GM23338 (cell line): Measurements from ENCODE around the gene LIMA1. TPM values are rescaled to one million over a fixed set of nuclear protein-coding genes. Genes with fewer than 3 reads are reported as not detected.
A peak's percentile ranks its signal among the peaks of the same experiment; 100 is the strongest.

Source experiments
- ATAC-seq: fragments of 200-7000 bp; cut with Tn5 transposase; 3 replicates; pipeline ENCODE4 v1.9.1; 2020
- DNase-seq: peaks from one replicate; pipeline ENCODE4 v3.0.0-alpha.2; 2015; ENCODE audit warnings: low spot score
- H2AFZ ChIP-seq: fragments of 200-600 bp; sonication (generic); 2 replicates; pipeline ENCODE4 v1.8.0; 2016; ENCODE audit warnings: antibody characterized with exemption, mild to moderate bottlenecking, moderate library complexity
- H3F3A ChIP-seq: fragments of 200-600 bp; sonication (generic); replicated peaks from 2 replicates; pipeline ENCODE4 v1.8.0; 2017; ENCODE audit warnings: antibody characterized with exemption, mixed run types, low read depth
- H3K27ac ChIP-seq: fragments of 200-600 bp; sonication (generic); 2 replicates; pipeline ENCODE4 v1.6.1; 2016; ENCODE audit warnings: low read depth
- H3K27me3 ChIP-seq: fragments of 200-600 bp; sonication (generic); 2 replicates; pipeline ENCODE4 v1.8.0; 2016; ENCODE audit warnings: mild to moderate bottlenecking, mixed run types, moderate library complexity; ENCODE audit not compliant: insufficient read depth
- H3K36me3 ChIP-seq: fragments of 200-600 bp; sonication (generic); 2 replicates; pipeline ENCODE4 v1.8.0; 2016; ENCODE audit warnings: mild to moderate bottlenecking; ENCODE audit not compliant: insufficient read depth
- H3K4me1 ChIP-seq: fragments of 200-600 bp; sonication (generic); 2 replicates; pipeline ENCODE4 v1.8.0; 2016; ENCODE audit warnings: mild to moderate bottlenecking, moderate library complexity; ENCODE audit not compliant: insufficient read depth
- H3K4me2 ChIP-seq: fragments of 200-600 bp; sonication (generic); 2 replicates; pipeline ENCODE4 v1.7.1; 2017; ENCODE audit warnings: mixed run types
- H3K4me3 ChIP-seq: fragments of 200-600 bp; sonication (generic); 2 replicates; pipeline ENCODE4 v1.6.1; 2016; ENCODE audit warnings: mixed run types
- H3K79me2 ChIP-seq: fragments of 200-600 bp; sonication (generic); replicated peaks from 2 replicates; pipeline ENCODE4 v1.8.0; 2017; ENCODE audit warnings: mild to moderate bottlenecking; ENCODE audit not compliant: insufficient read depth
- H3K9me2 ChIP-seq: fragments of 200-600 bp; sonication (generic); 2 replicates; pipeline ENCODE4 v1.8.0; 2017; ENCODE audit not compliant: insufficient read depth
- H4K20me1 ChIP-seq: fragments of 200-600 bp; sonication (generic); replicated peaks from 2 replicates; pipeline ENCODE4 v1.8.0; 2017; ENCODE audit warnings: mild to moderate bottlenecking; ENCODE audit not compliant: insufficient read depth
- H3K27ac Mint-ChIP-seq: 2 replicates; pipeline ENCODE4 v1.8.0; 2020; ENCODE audit warnings: inconsistent platforms, mild to moderate bottlenecking, moderate library complexity, mixed read lengths
- H3K27me3 Mint-ChIP-seq: 3 replicates; pipeline ENCODE4 v1.8.0; 2022; ENCODE audit warnings: low read depth, mild to moderate bottlenecking, moderate library complexity, mixed read lengths, inconsistent platforms; ENCODE audit not compliant: insufficient read depth, poor library complexity
- H3K36me3 Mint-ChIP-seq: 3 replicates; pipeline ENCODE4 v1.8.0; 2021; ENCODE audit warnings: low read depth, mild to moderate bottlenecking, inconsistent platforms, moderate library complexity, mixed read lengths
- H3K4me1 Mint-ChIP-seq: 3 replicates; pipeline ENCODE4 v1.8.0; 2020; ENCODE audit warnings: mild to moderate bottlenecking, inconsistent platforms, mixed read lengths
- H3K4me3 Mint-ChIP-seq: 3 replicates; pipeline ENCODE4 v1.8.0; 2021; ENCODE audit warnings: moderate library complexity, mild to moderate bottlenecking, inconsistent platforms, mixed read lengths
- H3K9me3 Mint-ChIP-seq: 3 replicates; pipeline ENCODE4 v1.8.0; 2020; ENCODE audit warnings: moderate library complexity, mild to moderate bottlenecking, inconsistent platforms, mixed read lengths
- CREB1 ChIP-seq: fragments of 250-450 bp; sonication (Bioruptor Pico); IDR thresholded peaks from 2 replicates; pipeline ENCODE4 v1.5.0; 2020; ENCODE audit warnings: low read depth, mild to moderate bottlenecking, moderate library complexity
- EZH2 ChIP-seq: fragments of 200-600 bp; sonication (generic); IDR thresholded peaks from one replicate; pipeline ENCODE4 v1.8.0; 2017; ENCODE audit warnings: antibody characterized with exemption, mild to moderate bottlenecking, low read depth; ENCODE audit not compliant: unreplicated experiment
- EZH2phosphoT487 ChIP-seq: fragments of 200-600 bp; sonication (generic); IDR thresholded peaks from one replicate; pipeline ENCODE4 v1.8.1; 2018; ENCODE audit warnings: antibody characterized with exemption; ENCODE audit not compliant: unreplicated experiment
- JUNB ChIP-seq: IDR thresholded peaks from one replicate; pipeline ENCODE4 v1.6.1; 2016; ENCODE audit warnings: antibody characterized with exemption; ENCODE audit not compliant: unreplicated experiment
- NANOG ChIP-seq: IDR thresholded peaks from 2 replicates; pipeline ENCODE4 v1.6.1; 2016; ENCODE audit warnings: antibody characterized with exemption, borderline replicate concordance
- POLR2AphosphoS5 ChIP-seq: IDR thresholded peaks from 2 replicates; pipeline ENCODE4 v1.6.1; 2016; ENCODE audit warnings: antibody characterized with exemption, low read depth
- STAT1 ChIP-seq: IDR thresholded peaks from one replicate; pipeline ENCODE4 v1.6.1; 2016; ENCODE audit warnings: antibody characterized with exemption; ENCODE audit not compliant: unreplicated experiment
- ZNF114 ChIP-seq: fragments of 250-450 bp; sonication (Bioruptor Pico); IDR thresholded peaks from 2 replicates; pipeline ENCODE4 v1.5.0; 2020; ENCODE audit warnings: mild to moderate bottlenecking, moderate library complexity
- ZNF331 ChIP-seq: fragments of 250-450 bp; sonication (Bioruptor Pico); IDR thresholded peaks from 2 replicates; pipeline ENCODE4 v1.5.0; 2020; ENCODE audit warnings: low read depth, mild to moderate bottlenecking, moderate library complexity
- polyA plus RNA-seq: library from polyadenylated mRNA; unstranded; fragments of >200 nt; fragmentation: Nextera tagmentation; extraction: Ambion mirVana; gene quantifications from 2 replicates; pipeline ENCODE4 v1.2.1, GENCODE V29; 2016
- total RNA-seq: library from RNA; depleted of rRNA; stranded (reverse); fragments of >200 nt; shearing (Covaris generic); gene quantifications from 2 replicates; pipeline ENCODE4 v1.2.3, GENCODE V29; 2014
- TF ChIP-seq, protein P1 (sequence below): fragments of 250-450 bp; sonication (Bioruptor Pico); IDR thresholded peaks from 2 replicates; pipeline ENCODE4 v1.5.0; 2020; ENCODE audit warnings: mild to moderate bottlenecking, moderate library complexity
- TF ChIP-seq, protein P2 (sequence below), 2 experiments: fragments of 200-600 bp in 1 of 2; sonication (generic) in 1 of 2; conservative IDR thresholded peaks; 2 replicates each; pipeline versions ENCODE4 v1.5.1 to v1.6.1; 2016 to 2017; ENCODE audit warnings: antibody characterized with exemption in 2 of 2, low read depth in 2 of 2, mild to moderate bottlenecking in 2 of 2, moderate library complexity in 1 of 2
- TF ChIP-seq, protein P3 (sequence below): IDR thresholded peaks from 2 replicates; pipeline ENCODE4 v1.6.1; 2016; ENCODE audit warnings: antibody characterized with exemption
- TF ChIP-seq, protein P4 (sequence below): IDR thresholded peaks from one replicate; pipeline ENCODE4 v1.6.1; 2018; ENCODE audit warnings: antibody characterized with exemption; ENCODE audit not compliant: unreplicated experiment

Gene LIMA1
- total and polyA plus RNA-seq, 2 experiments from 2014 or later = 27.7 to 29.6 TPM

DNA sequence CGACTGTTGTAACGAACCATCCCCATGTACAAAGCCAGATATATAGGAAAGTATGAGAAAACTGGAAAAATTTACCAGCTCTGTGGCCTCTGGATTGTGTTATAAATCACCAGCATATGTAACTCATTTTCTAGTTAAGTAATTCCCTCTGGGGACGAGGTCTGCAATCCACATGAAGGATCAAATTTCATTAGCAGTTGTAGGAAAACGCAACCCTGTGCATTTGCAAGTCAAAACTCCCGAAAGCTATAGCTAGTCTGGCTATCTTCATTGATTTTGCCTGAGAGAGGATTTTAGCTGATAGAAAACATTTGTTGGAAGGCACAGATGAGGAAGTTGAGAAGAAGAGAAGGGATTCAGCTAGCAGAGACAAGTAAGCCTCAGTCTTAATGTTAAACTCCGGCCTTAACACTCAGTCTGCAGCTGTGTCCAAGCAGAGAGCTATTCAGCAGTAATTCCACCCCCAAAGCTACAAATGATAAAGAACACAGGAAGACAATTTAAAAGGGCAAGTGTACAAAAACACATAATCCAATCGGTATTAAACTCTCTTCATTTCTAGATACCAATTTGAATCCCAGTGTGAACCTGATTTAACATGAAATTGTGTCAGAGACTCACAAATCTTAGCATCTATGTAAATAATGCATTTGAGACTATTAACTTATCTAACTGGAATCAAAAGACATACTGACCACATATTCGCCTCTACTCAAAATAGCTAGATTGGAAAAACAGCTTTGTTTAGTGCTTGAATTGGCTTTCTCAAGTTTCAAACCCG lies 61.9 kb downstream of the LIMA1 start:
- DNase-seq = peak; percentile 67
- H3K27ac Mint-ChIP-seq = no peak overlapping the region
- H3K4me1 ChIP-seq = peaks cover 15% of the 10 kb centered on the region
- no peaks in the 10 kb centered on the region for H3K27me3 ChIP-seq
- H3K4me3 Mint-ChIP-seq = no peak overlapping the region
- H3K36me3 Mint-ChIP-seq = peaks cover 8% of the 10 kb centered on the region; the same call in 2 of the 3 replicates
- peaks cover 54% of the 10 kb centered on the region for H3K79me2 ChIP-seq
- H3K27ac ChIP-seq = peak overlapping the region; percentile 76
- H2AFZ ChIP-seq = no peak overlapping the region
- H3K9me3 Mint-ChIP-seq = no peaks in the 10 kb centered on the region
- H3K36me3 ChIP-seq = no peaks in the 10 kb centered on the region
- H3K4me2 ChIP-seq = peak overlapping the region; percentile 85
- H4K20me1 ChIP-seq = no peaks in the 10 kb centered on the region
- H3K27me3 Mint-ChIP-seq = peaks cover 4% of the 10 kb centered on the region
- ATAC-seq = peak; percentile 38
- H3K9me2 ChIP-seq = no peaks in the 10 kb centered on the region
- no peaks in the 10 kb centered on the region for H3F3A ChIP-seq
- TF ChIP-seq, protein P1, sequence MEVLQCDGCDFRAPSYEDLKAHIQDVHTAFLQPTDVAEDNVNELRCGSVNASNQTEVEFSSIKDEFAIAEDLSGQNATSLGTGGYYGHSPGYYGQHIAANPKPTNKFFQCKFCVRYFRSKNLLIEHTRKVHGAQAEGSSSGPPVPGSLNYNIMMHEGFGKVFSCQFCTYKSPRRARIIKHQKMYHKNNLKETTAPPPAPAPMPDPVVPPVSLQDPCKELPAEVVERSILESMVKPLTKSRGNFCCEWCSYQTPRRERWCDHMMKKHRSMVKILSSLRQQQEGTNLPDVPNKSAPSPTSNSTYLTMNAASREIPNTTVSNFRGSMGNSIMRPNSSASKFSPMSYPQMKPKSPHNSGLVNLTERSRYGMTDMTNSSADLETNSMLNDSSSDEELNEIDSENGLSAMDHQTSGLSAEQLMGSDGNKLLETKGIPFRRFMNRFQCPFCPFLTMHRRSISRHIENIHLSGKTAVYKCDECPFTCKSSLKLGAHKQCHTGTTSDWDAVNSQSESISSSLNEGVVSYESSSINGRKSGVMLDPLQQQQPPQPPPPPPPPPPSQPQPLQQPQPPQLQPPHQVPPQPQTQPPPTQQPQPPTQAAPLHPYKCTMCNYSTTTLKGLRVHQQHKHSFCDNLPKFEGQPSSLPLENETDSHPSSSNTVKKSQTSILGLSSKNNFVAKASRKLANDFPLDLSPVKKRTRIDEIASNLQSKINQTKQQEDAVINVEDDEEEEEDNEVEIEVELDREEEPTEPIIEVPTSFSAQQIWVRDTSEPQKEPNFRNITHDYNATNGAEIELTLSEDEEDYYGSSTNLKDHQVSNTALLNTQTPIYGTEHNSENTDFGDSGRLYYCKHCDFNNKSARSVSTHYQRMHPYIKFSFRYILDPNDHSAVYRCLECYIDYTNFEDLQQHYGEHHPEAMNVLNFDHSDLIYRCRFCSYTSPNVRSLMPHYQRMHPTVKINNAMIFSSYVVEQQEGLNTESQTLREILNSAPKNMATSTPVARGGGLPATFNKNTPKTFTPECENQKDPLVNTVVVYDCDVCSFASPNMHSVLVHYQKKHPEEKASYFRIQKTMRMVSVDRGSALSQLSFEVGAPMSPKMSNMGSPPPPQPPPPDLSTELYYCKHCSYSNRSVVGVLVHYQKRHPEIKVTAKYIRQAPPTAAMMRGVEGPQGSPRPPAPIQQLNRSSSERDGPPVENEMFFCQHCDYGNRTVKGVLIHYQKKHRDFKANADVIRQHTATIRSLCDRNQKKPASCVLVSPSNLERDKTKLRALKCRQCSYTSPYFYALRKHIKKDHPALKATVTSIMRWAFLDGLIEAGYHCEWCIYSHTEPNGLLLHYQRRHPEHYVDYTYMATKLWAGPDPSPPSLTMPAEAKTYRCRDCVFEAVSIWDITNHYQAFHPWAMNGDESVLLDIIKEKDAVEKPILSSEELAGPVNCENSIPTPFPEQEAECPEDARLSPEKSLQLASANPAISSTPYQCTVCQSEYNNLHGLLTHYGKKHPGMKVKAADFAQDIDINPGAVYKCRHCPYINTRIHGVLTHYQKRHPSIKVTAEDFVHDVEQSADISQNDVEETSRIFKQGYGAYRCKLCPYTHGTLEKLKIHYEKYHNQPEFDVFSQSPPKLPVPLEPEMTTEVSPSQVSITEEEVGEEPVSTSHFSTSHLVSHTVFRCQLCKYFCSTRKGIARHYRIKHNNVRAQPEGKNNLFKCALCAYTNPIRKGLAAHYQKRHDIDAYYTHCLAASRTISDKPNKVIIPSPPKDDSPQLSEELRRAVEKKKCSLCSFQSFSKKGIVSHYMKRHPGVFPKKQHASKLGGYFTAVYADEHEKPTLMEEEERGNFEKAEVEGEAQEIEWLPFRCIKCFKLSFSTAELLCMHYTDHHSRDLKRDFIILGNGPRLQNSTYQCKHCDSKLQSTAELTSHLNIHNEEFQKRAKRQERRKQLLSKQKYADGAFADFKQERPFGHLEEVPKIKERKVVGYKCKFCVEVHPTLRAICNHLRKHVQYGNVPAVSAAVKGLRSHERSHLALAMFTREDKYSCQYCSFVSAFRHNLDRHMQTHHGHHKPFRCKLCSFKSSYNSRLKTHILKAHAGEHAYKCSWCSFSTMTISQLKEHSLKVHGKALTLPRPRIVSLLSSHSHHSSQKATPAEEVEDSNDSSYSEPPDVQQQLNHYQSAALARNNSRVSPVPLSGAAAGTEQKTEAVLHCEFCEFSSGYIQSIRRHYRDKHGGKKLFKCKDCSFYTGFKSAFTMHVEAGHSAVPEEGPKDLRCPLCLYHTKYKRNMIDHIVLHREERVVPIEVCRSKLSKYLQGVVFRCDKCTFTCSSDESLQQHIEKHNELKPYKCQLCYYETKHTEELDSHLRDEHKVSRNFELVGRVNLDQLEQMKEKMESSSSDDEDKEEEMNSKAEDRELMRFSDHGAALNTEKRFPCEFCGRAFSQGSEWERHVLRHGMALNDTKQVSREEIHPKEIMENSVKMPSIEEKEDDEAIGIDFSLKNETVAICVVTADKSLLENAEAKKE (CRISPR knock-in tag) = no peak
- no peak for TF ChIP-seq CREB1 (CRISPR knock-in tag)
- TF ChIP-seq JUNB = no peak
- TF ChIP-seq, protein P2, sequence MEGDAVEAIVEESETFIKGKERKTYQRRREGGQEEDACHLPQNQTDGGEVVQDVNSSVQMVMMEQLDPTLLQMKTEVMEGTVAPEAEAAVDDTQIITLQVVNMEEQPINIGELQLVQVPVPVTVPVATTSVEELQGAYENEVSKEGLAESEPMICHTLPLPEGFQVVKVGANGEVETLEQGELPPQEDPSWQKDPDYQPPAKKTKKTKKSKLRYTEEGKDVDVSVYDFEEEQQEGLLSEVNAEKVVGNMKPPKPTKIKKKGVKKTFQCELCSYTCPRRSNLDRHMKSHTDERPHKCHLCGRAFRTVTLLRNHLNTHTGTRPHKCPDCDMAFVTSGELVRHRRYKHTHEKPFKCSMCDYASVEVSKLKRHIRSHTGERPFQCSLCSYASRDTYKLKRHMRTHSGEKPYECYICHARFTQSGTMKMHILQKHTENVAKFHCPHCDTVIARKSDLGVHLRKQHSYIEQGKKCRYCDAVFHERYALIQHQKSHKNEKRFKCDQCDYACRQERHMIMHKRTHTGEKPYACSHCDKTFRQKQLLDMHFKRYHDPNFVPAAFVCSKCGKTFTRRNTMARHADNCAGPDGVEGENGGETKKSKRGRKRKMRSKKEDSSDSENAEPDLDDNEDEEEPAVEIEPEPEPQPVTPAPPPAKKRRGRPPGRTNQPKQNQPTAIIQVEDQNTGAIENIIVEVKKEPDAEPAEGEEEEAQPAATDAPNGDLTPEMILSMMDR (conservative IDR thresholded peaks at IDR 0.05; ENCODE audit: low read depth in 2 of 2) = no peak
- TF ChIP-seq EZH2 = no peak
- TF ChIP-seq POLR2AphosphoS5 = no peak
- TF ChIP-seq, protein P3, sequence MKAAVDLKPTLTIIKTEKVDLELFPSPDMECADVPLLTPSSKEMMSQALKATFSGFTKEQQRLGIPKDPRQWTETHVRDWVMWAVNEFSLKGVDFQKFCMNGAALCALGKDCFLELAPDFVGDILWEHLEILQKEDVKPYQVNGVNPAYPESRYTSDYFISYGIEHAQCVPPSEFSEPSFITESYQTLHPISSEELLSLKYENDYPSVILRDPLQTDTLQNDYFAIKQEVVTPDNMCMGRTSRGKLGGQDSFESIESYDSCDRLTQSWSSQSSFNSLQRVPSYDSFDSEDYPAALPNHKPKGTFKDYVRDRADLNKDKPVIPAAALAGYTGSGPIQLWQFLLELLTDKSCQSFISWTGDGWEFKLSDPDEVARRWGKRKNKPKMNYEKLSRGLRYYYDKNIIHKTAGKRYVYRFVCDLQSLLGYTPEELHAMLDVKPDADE = no peak
- no peak for TF ChIP-seq ZNF331 (CRISPR knock-in tag)
- TF ChIP-seq NANOG = no peak
- TF ChIP-seq STAT1 = no peak
- no peak for TF ChIP-seq EZH2phosphoT487
- no peak for TF ChIP-seq ZNF114 (CRISPR knock-in tag)
- TF ChIP-seq, protein P4, sequence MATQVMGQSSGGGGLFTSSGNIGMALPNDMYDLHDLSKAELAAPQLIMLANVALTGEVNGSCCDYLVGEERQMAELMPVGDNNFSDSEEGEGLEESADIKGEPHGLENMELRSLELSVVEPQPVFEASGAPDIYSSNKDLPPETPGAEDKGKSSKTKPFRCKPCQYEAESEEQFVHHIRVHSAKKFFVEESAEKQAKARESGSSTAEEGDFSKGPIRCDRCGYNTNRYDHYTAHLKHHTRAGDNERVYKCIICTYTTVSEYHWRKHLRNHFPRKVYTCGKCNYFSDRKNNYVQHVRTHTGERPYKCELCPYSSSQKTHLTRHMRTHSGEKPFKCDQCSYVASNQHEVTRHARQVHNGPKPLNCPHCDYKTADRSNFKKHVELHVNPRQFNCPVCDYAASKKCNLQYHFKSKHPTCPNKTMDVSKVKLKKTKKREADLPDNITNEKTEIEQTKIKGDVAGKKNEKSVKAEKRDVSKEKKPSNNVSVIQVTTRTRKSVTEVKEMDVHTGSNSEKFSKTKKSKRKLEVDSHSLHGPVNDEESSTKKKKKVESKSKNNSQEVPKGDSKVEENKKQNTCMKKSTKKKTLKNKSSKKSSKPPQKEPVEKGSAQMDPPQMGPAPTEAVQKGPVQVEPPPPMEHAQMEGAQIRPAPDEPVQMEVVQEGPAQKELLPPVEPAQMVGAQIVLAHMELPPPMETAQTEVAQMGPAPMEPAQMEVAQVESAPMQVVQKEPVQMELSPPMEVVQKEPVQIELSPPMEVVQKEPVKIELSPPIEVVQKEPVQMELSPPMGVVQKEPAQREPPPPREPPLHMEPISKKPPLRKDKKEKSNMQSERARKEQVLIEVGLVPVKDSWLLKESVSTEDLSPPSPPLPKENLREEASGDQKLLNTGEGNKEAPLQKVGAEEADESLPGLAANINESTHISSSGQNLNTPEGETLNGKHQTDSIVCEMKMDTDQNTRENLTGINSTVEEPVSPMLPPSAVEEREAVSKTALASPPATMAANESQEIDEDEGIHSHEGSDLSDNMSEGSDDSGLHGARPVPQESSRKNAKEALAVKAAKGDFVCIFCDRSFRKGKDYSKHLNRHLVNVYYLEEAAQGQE = no peak
- peak overlapping the region; percentile 60 for H3K4me3 ChIP-seq
- peaks cover 13% of the 10 kb centered on the region for H3K4me1 Mint-ChIP-seq
